SK-N-MC (cell line): ENCODE results near the gene ZNF365.

Experiments used
- EZH2 ChIP-seq: fragments of 200-600 bp; sonication (generic); IDR thresholded peaks from one replicate; pipeline ENCODE4 v1.6.1; 2017; ENCODE audit warnings: antibody characterized with exemption
- FOXP2 ChIP-seq: optimal IDR thresholded peaks from 2 replicates; pipeline ENCODE3; 2011; ENCODE audit warnings: mild to moderate bottlenecking, moderate library complexity; ENCODE audit not compliant: insufficient read depth; ENCODE audit errors: extremely low read length, control extremely low read depth
- POLR2AphosphoS5 ChIP-seq: IDR thresholded peaks from 2 replicates; pipeline ENCODE4 v1.6.1; 2012; ENCODE audit warnings: mild to moderate bottlenecking, low read depth, low read length, borderline replicate concordance

GRCh38 chr10:62433901-62434300 is 59.7 kb downstream of the ZNF365 start:
- TF ChIP-seq POLR2AphosphoS5 (no peak), EZH2 (no peak), FOXP2 (no peak)
